ENCODE results near the gene EEF2KMT.
A peak's percentile ranks its signal among the peaks of the same experiment; 100 is the strongest.
"Not testable (repeated sequence)": the region's sequence is repeated elsewhere in the genome, so short reads cannot be mapped to it uniquely, and the experiment has no call there.

Gene EEF2KMT

GRCh38 chr16:5070431-5071186, 27.0 kb downstream of the EEF2KMT start:
- no peak for DNase-seq

GRCh38 chr16:5069854-5070253, 27.7 kb downstream of the EEF2KMT start:
- no peak for DNase-seq

GRCh38 chr16:5069048-5069447, 28.5 kb downstream of the EEF2KMT start:
- no peak for DNase-seq

GRCh38 chr16:5066511-5066910, 31.1 kb downstream of the EEF2KMT start:
- no peak for DNase-seq

DNA sequence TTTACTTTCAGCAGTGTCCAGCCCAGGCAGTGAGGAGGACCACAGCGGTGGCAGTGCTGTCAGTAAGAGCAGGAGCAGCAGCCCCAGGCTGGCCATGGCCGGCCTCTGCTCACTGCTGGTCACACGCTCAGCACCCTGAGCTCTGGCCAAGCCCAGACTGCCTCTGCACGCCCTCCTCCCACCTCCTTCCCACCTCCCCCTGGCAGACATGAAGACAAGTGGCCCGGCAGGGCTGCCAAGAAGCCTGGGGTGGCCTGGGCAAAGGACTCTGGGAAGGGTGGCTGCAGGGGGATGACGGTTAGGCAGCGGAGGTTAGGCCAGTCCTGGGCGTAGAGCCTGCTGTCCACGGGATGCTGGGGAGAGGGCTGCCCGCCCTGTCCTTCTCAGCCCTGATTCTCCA, 31.8 kb downstream of the EEF2KMT start, which contains the start of gene C16orf89:
TSS of gene C16orf89 (minus strand) at position 144 of the 400 bp plus-strand sequence. CDS start at position 96, 48 bp downstream.
- DNase-seq = no peak

GRCh38 chr16:5065326-5065725, 32.3 kb downstream of the EEF2KMT start:
- DNase-seq = no peak

- no peak for DNase-seq
Measured at GRCh38 chr16:5064915-5065314, 32.7 kb downstream of the EEF2KMT start.

DNA sequence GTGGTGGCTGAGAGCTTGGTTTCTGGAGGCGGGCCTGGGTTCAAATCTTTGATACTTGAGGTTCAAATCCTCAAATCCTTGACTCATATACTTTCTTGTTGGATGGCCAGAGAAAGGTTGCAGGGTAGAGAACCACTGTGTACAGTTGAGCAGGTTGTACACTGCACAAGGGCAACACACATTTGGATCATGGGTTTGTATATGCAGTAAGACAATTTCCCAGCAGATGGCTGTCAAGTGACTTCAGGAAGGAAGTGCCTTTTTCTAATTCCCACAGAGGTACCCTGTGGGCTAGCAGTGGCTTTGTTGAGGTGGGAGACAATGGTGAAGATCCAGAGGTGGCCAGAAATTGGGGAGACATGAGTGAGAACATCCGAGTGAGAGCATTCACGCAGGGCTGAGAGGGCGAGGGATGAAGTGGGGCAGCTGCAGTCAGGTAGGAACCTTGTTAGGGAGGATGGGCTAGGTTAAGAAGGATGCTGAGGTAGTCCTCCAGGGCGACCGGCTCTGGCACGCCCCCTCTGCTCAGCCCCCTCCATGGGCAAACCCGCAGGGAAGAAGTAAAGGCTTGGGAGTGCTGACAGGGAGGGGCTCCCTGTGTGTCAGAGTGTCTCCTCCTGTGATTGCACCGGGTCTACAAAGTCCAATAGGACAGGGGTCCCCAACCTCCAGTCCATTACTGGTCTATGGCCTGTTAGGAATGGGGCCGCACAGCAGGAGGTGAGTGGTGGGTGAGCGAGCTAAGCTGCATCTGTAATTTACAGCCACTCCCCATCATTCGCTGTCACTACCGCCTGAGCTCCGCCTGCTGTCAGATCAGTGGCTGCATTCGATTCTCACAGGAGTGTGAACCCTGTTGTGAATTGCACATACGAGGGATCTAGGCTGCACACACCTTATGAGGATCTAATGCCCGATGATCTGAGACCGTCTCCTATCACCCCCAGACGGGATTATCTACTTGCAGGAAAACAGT, 34.5 kb downstream of the EEF2KMT start:
- DNase-seq = no peak

DNA sequence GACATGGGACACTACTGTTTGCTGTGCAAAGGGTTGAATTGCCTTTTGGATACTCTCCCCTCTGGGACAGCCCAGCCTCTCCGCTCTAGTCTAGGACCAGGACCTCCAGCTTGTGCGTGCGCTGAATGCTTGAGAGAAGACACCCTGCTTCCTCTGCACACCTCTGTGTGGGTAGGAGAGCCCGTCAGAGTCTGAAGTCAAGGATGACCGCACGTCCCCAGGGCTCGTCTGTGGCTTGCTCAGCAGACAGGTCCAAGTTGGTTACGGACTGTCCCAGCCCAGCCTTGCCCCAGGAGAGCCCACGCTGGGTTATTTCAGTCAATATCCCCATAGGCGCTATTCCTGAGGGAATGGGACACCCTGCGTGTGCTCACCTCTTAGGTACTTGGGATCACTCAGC, 35.5 kb downstream of the EEF2KMT start:
- DNase-seq = no peak

GRCh38 chr16:5060073-5060641, 37.4 kb downstream of the EEF2KMT start:
- no peak for DNase-seq

DNA sequence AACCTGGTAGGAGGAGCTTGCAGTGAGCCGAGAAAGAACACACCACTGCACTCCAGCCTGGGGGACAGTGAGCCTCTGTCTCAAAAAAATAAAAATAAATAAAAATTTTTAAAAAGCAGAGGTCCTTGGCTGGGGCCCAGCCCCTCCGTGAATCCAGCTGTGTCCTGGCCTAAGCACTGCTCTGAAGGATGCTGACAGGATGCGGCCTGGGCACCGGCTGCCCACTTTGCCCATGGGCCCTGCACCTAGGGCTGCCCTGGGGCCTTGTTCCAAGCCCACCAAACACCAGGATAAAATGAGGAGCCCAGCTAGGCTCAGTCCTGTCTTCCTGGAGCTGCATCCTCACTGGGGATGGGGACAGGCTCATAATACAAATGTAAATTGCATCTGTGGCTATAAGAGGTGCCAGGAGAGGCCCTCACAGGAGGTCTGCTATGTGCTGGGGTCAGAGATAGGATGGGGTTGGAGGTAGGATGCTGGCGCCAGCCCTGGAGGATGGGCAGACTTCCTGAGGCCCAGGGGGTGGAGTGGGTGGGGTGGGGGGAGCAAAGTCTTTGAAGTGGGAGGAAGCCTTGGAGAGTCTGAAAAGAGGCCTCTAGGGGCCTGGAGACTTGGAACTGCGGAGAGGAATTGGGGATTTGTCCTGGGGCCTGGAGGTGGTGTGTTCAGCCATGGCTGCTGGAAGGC, 38.1 kb downstream of the EEF2KMT start:
- DNase-seq = no peak

DNA sequence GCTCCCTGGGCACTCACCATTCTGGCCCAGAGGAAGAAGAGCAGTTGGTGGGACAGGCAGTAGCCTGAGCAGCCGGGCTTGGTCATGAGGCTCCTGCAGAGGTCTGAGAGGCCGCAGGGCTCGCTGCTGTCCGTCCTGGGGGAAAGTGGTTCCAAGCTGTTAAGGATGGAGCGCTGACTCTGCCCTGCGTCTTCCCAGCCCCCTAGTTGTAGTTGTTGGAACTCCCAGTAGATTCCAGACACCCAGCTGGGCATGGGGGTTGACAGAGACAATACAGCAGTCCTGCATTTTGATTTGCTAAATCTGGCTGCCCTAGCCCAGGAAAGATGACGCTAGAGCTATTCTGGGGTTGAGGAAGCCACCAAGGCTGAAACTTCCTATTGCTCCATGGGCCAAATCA, 39.1 kb downstream of the EEF2KMT start:
- peak; percentile 2 for DNase-seq

GRCh38 chr16:5056352-5056751, 41.2 kb downstream of the EEF2KMT start:
- peak; percentile 49 for DNase-seq

GRCh38 chr16:5054876-5055865, 42.4 kb downstream of the EEF2KMT start:
- DNase-seq = no peak

DNA sequence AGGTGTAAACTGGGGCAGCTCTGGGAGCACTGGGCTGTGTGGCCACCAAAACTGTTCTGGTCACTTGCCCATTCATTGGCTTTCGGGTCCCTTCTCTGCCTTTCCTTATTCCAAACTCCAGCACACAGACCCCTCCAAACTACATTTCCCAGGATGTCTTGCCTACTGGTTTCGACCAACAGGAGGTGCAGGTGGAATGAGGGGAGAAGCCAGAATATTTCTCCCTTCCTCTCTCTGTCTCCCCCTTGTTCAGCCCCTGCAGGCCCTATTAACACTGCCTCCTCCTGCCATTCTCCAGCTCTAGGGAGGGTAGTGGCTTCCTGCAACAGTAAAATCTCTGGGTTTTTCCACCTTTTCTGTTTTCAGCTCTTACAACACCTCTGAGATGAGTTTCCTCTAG, 50.7 kb downstream of the EEF2KMT start:
- no peak for DNase-seq

DNA sequence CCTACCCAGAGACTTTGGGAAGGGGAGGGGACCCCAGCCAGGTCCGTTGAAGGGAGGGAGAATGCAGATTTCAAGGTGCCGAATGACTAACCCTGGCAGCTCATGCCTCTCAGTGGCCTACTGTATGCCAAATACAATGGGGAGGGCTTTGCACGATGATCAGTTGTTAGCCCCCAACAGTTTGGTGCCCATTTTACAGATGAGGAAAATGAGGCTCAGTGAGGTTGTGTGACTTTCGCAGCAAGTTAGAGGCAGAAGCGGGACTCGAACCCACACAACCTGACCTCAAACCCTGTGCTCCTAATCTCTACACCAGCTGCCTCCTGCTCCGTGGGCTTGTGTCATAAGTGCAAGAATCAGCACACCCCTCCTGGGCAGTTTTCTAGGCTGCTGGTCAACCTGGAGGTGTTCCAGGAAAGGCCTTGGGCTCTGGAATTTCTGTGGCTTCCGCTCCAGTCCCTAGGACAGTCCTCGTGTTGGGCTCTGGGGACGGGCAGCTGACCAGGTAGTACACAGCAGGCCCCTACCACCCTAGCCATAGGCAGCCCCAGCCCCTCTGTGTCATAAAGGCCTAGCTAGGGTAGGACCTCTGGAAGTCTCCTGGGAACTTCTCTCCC, 52.0 kb downstream of the EEF2KMT start:
- DNase-seq = no peak

DNA sequence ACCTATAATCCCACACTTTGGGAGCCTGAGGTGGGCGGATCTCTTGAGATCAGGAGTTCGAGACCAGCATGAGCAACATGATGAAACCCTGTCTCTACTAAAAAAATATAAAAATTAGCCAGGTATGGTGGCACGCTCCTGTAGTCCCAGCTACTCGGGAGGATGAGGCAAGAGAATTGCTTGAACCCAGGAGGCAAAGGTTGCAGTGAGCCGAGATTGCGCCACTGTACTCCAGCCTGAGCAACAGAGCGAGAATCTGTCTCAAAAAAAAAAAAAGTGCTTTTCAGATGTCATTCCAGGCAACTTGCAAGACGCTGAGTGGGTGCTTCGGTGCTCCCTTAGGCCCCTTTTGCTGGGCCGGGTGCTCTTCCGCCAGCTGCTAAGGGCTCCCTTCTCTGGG, 53.0 kb downstream of the EEF2KMT start:
- not testable (repeated sequence) for DNase-seq

DNA sequence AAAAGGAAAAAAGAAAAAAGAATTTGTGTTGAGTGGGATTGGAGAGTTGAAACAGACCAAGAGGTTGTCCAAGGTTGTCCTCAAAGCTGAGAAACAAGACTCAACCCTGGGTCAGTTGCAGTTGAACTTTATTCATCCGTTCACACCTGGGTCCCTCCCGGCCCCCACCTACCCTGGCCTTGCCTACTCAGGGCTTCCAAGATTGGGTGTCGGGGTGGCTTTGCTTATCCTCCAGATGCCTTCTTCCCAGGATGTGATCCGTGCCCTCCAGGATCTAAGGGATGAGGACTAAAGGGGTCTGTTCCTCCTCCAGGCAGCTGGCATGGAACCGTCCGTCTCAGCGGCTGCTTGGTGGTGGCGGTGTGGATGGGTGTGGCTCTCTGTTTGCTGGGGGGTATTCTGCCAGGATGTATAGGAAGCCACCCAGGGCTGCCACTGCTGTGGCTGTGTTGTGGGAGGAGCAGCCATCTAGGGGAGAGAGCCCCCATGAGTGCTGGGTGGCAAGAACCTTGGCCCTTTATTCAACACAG, 53.5 kb downstream of the EEF2KMT start:
- no peak for DNase-seq

- DNase-seq = no peak
Measured at GRCh38 chr16:5042574-5043171, 54.9 kb downstream of the EEF2KMT start.

GRCh38 chr16:5041600-5042133, 55.9 kb downstream of the EEF2KMT start:
- no peak for DNase-seq
